ENCODE data around the gene SDC4. TPM values are rescaled to one million over a fixed set of nuclear protein-coding genes. Genes with fewer than 3 reads are reported as not detected.
"Not testable (repeated sequence)": the region's sequence is repeated elsewhere in the genome, so short reads cannot be mapped to it uniquely, and the experiment has no call there.

The SDC4 gene
- total RNA-seq, 1 experiment from 2014 or later, result not detected

DNA sequence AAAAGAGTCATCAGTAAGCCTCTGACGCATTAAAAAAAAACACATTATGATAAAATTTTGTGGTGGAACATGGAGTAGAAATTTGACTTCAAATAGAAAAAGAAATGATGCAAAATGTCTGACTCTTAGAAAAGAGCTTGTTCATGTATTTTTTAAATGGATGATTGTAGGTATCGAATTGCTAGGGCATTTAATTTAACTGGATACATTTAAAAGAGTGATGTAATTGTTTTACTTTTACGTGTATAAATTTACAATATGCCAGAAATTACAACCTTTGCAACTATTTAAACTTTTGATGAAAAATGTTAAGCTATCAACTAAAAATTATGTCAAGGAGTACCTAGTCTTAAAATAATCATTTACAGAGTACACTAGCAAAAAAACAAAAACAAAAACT lies 4.5 kb upstream of the SDC4 start:
- Histone ChIP-seq H3K27me3 (ENCODE audit: low read length) (no peaks in the 10 kb centered on the region), H3K9ac (ENCODE audit: low read length) (no peak overlapping the region), H3K36me3 (ENCODE audit: insufficient read depth, low read length) (no peaks in the 10 kb centered on the region), H2AFZ (ENCODE audit: low read length) (no peak overlapping the region), H3K4me3 (ENCODE audit: low read length) (no peak overlapping the region), H4K20me1 (ENCODE audit: insufficient read depth, low read depth, low read length) (no peaks in the 10 kb centered on the region), H3K9me2 (replicated peaks; ENCODE audit: insufficient read depth, low read length) (no peaks in the 10 kb centered on the region), H3K4me1 (ENCODE audit: low read length) (no peaks in the 10 kb centered on the region), H3K27ac (ENCODE audit: low read length) (no peak overlapping the region), H3K4me2 (ENCODE audit: low read depth, low read length, poor library complexity, severe bottlenecking) (no peak overlapping the region), H3K79me2 (ENCODE audit: low read length) (no peaks in the 10 kb centered on the region), H3K9me3 (ENCODE audit: low read length) (no peaks in the 10 kb centered on the region)
- DNase-seq, result no peak

DNA sequence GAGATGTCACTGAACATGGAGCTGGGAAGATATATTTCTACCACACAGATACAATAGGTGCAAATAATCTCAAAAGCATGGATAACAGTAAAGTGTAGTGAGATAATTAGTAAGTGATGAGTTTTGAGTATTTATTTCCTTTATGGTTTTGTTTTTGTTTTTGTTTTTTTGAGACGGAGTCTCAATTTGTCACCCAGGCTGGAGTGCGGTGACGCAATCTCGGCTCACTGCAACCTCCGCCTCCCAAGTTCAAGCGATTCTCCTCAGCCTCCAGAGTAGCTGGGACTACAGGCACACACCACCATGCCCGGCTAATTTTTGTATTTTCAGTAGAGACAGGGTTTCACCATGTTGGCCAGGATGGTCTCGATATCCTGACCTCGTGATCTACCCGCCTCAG lies 2.6 kb upstream of the SDC4 start:
- H3K4me2 ChIP-seq (ENCODE audit: low read depth, low read length, poor library complexity, severe bottlenecking); H3K9ac ChIP-seq (ENCODE audit: low read length); H3K27ac ChIP-seq (ENCODE audit: low read length): not testable (repeated sequence)

DNA sequence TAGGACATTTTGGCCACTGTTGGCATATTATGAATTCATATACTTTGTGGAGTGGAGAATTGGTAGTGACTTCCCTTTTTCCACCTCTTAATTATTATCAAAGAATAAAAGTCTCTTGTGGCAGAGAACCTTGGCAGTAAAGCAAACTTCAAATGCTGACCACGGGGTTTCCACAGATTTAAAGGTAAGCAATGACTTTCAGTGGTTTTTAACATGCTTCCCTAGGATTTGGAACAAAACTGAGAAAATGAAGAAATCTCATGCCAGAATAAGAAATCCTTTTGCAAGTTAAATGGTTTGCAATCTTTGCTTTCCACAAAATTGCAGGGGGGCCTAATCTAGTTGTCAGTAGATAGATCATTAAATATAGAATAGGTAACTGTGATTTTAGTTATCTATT lies 2.0 kb upstream of the SDC4 start:
- no peak overlapping the region for H2AFZ ChIP-seq (ENCODE audit: low read length)
- H4K20me1 ChIP-seq (ENCODE audit: insufficient read depth, low read depth, low read length), result no peaks in the 10 kb centered on the region
- no peaks in the 10 kb centered on the region for H3K79me2 ChIP-seq (ENCODE audit: low read length)
- H3K4me3 ChIP-seq (ENCODE audit: low read length), result no peak overlapping the region
- H3K4me2 ChIP-seq (ENCODE audit: low read depth, low read length, poor library complexity, severe bottlenecking), result no peak overlapping the region
- no peaks in the 10 kb centered on the region for H3K9me2 ChIP-seq (replicated peaks; ENCODE audit: insufficient read depth, low read length)
- no peaks in the 10 kb centered on the region for H3K27me3 ChIP-seq (ENCODE audit: low read length)
- H3K36me3 ChIP-seq (ENCODE audit: insufficient read depth, low read length), result no peaks in the 10 kb centered on the region
- H3K27ac ChIP-seq (ENCODE audit: low read length), result no peak overlapping the region
- no peak overlapping the region for H3K9ac ChIP-seq (ENCODE audit: low read length)
- H3K4me1 ChIP-seq (ENCODE audit: low read length), result no peaks in the 10 kb centered on the region
- no peaks in the 10 kb centered on the region for H3K9me3 ChIP-seq (ENCODE audit: low read length)
- no peak for DNase-seq

More for the DNA sequence above, 2.6 kb upstream of the SDC4 start:
- not testable (repeated sequence) for H3K4me3 ChIP-seq (ENCODE audit: low read length); H2AFZ ChIP-seq (ENCODE audit: low read length); H3K27me3 ChIP-seq (ENCODE audit: low read length); H3K4me1 ChIP-seq (ENCODE audit: low read length); H3K9me3 ChIP-seq (ENCODE audit: low read length); H3K79me2 ChIP-seq (ENCODE audit: low read length); H3K36me3 ChIP-seq (ENCODE audit: insufficient read depth, low read length); H3K9me2 ChIP-seq (replicated peaks; ENCODE audit: insufficient read depth, low read length); H4K20me1 ChIP-seq (ENCODE audit: insufficient read depth, low read depth, low read length); DNase-seq

DNA sequence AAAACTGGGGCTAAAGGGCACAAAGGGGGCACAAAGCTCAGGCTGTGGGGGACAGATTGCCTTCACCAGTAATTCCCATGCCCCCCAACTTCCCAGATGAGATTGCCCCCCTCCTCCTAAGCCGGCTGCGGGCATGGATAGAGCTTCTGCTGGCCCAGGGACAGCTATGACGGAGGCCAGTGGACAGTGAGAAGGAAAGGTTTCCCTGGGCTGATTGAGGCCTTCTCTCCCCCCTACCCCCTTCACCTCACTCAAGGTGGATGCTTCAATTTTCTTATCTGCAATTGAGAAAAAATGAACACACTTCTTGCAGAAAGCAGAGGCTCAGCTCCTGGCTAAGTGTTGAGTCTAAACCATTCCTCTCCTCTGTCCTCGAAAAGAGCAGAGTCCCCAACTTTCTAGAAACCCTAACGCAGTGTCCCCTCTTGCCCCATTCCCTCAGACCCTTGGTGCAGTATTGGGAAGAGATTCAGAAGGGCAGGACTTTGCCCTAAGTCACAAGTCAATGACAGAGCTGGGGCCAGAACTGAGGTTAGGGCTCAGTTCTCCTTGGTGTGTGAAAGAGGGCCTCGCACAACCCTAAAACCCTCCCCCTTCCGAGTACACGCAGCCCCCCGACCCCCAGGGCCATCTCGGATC lies 808 bp downstream of the SDC4 start:
- H3K9ac ChIP-seq (ENCODE audit: low read length), result no peak overlapping the region
- no peaks in the 10 kb centered on the region for H3K27me3 ChIP-seq (ENCODE audit: low read length)
- H3K36me3 ChIP-seq (ENCODE audit: insufficient read depth, low read length), result no peaks in the 10 kb centered on the region
- no peak overlapping the region for H3K4me2 ChIP-seq (ENCODE audit: low read depth, low read length, poor library complexity, severe bottlenecking)
- no peak for DNase-seq
- H3K9me3 ChIP-seq (ENCODE audit: low read length), result no peaks in the 10 kb centered on the region
- H4K20me1 ChIP-seq (ENCODE audit: insufficient read depth, low read depth, low read length), result no peaks in the 10 kb centered on the region
- no peaks in the 10 kb centered on the region for H3K79me2 ChIP-seq (ENCODE audit: low read length)
- no peak overlapping the region for H3K4me3 ChIP-seq (ENCODE audit: low read length)
- H3K4me1 ChIP-seq (ENCODE audit: low read length), result no peaks in the 10 kb centered on the region
- H2AFZ ChIP-seq (ENCODE audit: low read length), result no peak overlapping the region
- H3K9me2 ChIP-seq (replicated peaks; ENCODE audit: insufficient read depth, low read length), result no peaks in the 10 kb centered on the region
- no peak overlapping the region for H3K27ac ChIP-seq (ENCODE audit: low read length)

DNA sequence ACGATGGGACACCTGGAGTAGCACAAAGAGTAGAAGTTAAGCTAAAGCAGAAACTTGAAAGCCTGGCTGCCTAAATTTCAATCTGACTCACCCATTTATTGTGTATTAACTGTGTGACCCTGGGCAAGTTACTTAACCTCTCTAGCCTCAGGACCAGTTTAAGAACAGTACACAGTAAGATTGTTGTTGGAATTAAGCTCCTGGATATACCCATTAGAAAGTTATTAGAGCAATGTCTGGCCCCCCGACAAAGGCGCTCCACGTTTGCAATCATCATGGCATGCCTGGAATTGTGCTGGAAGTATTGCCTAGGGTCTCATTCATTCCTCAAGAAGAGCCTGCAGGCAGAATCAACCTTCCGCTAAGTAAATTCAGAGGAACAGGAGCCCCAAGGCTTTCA lies 1.4 kb downstream of the SDC4 start:
- H3K4me1 ChIP-seq (ENCODE audit: low read length), result no peaks in the 10 kb centered on the region
- no peaks in the 10 kb centered on the region for H3K9me3 ChIP-seq (ENCODE audit: low read length)
- no peaks in the 10 kb centered on the region for H3K27me3 ChIP-seq (ENCODE audit: low read length)
- no peak overlapping the region for H3K4me2 ChIP-seq (ENCODE audit: low read depth, low read length, poor library complexity, severe bottlenecking)
- no peaks in the 10 kb centered on the region for H3K36me3 ChIP-seq (ENCODE audit: insufficient read depth, low read length)
- no peak overlapping the region for H3K27ac ChIP-seq (ENCODE audit: low read length)
- H2AFZ ChIP-seq (ENCODE audit: low read length), result no peak overlapping the region
- H3K9ac ChIP-seq (ENCODE audit: low read length), result no peak overlapping the region
- H3K9me2 ChIP-seq (replicated peaks; ENCODE audit: insufficient read depth, low read length), result no peaks in the 10 kb centered on the region
- no peak for DNase-seq
- H4K20me1 ChIP-seq (ENCODE audit: insufficient read depth, low read depth, low read length), result no peaks in the 10 kb centered on the region
- H3K4me3 ChIP-seq (ENCODE audit: low read length), result no peak overlapping the region
- no peaks in the 10 kb centered on the region for H3K79me2 ChIP-seq (ENCODE audit: low read length)

DNA sequence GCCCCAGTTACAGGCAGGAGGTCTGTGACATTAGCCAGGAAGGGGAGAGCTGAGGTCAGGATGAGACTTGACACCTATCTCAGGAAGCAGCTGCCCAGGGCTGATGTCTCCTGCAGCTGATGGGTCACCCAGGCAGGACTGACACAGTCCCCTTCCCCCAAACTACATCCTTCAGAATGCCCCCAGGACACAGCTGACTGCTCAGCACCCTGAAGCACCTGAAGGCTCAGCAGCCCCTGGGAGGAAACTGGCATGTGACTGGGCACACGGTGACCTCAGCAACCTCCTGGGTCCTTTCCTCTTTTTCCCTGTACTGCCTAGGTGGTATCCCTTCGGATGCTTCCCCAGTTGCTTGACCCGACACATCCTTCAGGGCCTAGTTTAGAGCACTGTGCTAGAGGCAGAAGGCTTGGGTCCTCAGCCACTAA lies 1.9 kb downstream of the SDC4 start:
- H2AFZ ChIP-seq (ENCODE audit: low read length), result no peak overlapping the region
- H3K9ac ChIP-seq (ENCODE audit: low read length), result no peak overlapping the region
- no peaks in the 10 kb centered on the region for H3K4me1 ChIP-seq (ENCODE audit: low read length)
- no peaks in the 10 kb centered on the region for H3K27me3 ChIP-seq (ENCODE audit: low read length)
- no peaks in the 10 kb centered on the region for H3K36me3 ChIP-seq (ENCODE audit: insufficient read depth, low read length)
- no peaks in the 10 kb centered on the region for H4K20me1 ChIP-seq (ENCODE audit: insufficient read depth, low read depth, low read length)
- no peak overlapping the region for H3K27ac ChIP-seq (ENCODE audit: low read length)
- no peaks in the 10 kb centered on the region for H3K9me3 ChIP-seq (ENCODE audit: low read length)
- no peak for DNase-seq
- no peaks in the 10 kb centered on the region for H3K79me2 ChIP-seq (ENCODE audit: low read length)
- H3K4me2 ChIP-seq (ENCODE audit: low read depth, low read length, poor library complexity, severe bottlenecking), result no peak overlapping the region
- no peaks in the 10 kb centered on the region for H3K9me2 ChIP-seq (replicated peaks; ENCODE audit: insufficient read depth, low read length)
- no peak overlapping the region for H3K4me3 ChIP-seq (ENCODE audit: low read length)

DNA sequence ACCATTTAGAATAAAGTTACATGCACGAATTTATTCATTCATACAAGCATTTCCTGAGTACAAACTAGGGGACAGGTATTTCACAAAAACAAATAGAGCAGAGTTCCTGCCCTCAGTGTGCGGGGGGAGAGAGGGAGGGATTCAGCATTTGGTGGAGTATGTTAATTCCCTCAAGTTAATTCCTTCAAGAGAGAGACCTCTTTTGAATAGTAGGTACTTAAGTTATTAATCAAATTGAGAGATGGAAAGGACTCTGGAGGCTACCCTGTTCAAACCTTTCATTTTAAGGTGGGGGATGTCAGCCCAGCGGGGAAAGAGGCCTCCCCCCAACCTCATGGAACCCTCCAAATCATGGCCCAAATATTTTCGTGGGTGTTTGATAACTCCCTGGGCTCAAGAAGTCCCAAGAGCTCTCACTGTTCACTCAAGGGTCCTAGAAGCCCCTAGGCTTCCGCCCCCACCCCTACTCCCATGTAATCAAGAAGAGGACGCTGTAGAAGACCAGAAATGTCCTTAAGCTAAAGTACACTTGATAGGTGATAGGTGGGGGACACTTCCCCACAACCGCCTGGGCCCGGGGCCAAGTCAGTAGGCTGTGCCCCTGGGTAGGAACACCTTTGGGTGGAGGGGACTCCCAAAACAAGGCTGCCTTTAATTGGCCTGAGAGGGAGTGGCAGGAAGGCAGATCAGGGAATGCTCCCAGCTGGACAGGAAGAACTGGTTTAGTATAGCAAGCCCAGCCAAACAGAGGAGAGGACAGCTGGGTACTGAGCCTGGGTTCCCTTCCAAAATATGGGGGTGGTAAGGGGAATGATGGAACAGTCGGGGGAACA lies 2.9 kb downstream of the SDC4 start:
- Histone ChIP-seq H3K4me3 (ENCODE audit: low read length) (no peak overlapping the region), H2AFZ (ENCODE audit: low read length) (no peak overlapping the region), H3K27ac (ENCODE audit: low read length) (no peak overlapping the region), H3K9me3 (ENCODE audit: low read length) (no peaks in the 10 kb centered on the region), H3K27me3 (ENCODE audit: low read length) (no peaks in the 10 kb centered on the region), H3K4me1 (ENCODE audit: low read length) (no peaks in the 10 kb centered on the region), H3K9ac (ENCODE audit: low read length) (no peak overlapping the region), H3K36me3 (ENCODE audit: insufficient read depth, low read length) (no peaks in the 10 kb centered on the region), H3K79me2 (ENCODE audit: low read length) (no peaks in the 10 kb centered on the region), H4K20me1 (ENCODE audit: insufficient read depth, low read depth, low read length) (no peaks in the 10 kb centered on the region), H3K4me2 (ENCODE audit: low read depth, low read length, poor library complexity, severe bottlenecking) (no peak overlapping the region), H3K9me2 (replicated peaks; ENCODE audit: insufficient read depth, low read length) (no peaks in the 10 kb centered on the region)
- no peak for DNase-seq

DNA sequence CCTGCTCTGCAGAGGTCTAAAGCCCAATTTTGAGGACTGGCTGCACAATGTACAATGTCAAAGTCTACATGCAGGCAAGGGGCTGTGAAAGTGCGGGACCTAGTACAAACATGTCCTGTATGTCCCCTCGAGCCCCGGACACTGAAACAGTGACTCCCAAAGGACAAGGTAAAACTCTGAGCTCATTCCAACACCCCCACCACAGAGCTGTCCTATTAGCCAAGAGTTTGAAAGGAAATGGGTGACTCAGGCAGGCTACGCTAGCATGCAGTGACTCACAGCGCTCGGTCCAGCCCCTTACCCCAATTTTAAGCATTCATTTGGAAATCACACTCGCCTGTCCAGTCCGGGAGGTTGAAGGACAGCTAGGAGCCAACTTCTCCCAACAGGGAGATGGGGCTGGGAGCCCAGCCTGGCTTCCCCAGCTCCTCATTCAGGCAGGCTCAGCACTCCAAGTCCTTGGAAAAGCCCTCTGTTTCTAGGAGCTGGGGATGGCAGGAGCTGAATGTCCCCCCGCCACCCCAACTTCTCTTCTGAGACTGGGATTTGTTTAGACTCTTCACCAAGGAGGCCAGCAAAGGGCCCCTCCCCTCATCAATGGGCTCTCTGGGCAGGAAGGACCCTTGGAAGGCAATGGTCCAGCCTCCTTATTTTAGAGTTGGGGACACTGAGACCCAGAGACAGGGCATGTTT lies 3.9 kb downstream of the SDC4 start:
- no peak overlapping the region for H2AFZ ChIP-seq (ENCODE audit: low read length)
- H3K9me2 ChIP-seq (replicated peaks; ENCODE audit: insufficient read depth, low read length), result no peaks in the 10 kb centered on the region
- H3K4me3 ChIP-seq (ENCODE audit: low read length), result no peak overlapping the region
- H3K4me2 ChIP-seq (ENCODE audit: low read depth, low read length, poor library complexity, severe bottlenecking), result no peak overlapping the region
- no peaks in the 10 kb centered on the region for H3K36me3 ChIP-seq (ENCODE audit: insufficient read depth, low read length)
- no peaks in the 10 kb centered on the region for H3K4me1 ChIP-seq (ENCODE audit: low read length)
- H3K79me2 ChIP-seq (ENCODE audit: low read length), result no peaks in the 10 kb centered on the region
- no peak overlapping the region for H3K27ac ChIP-seq (ENCODE audit: low read length)
- H3K9ac ChIP-seq (ENCODE audit: low read length), result no peak overlapping the region
- no peaks in the 10 kb centered on the region for H4K20me1 ChIP-seq (ENCODE audit: insufficient read depth, low read depth, low read length)
- no peak for DNase-seq
- no peaks in the 10 kb centered on the region for H3K9me3 ChIP-seq (ENCODE audit: low read length)
- H3K27me3 ChIP-seq (ENCODE audit: low read length), result no peaks in the 10 kb centered on the region

Data from Karpas-422 (cell line).